Left cardiac atrium (tissue), 4 donors: ENCODE measurements around the gene RASGRP1. TPM values are rescaled to one million over a fixed set of nuclear protein-coding genes. Genes with fewer than 3 reads are reported as not detected.
A peak's percentile ranks its signal among the peaks of the same experiment; 100 is the strongest.

Experiments
- ATAC-seq, 2 donors: fragments of 200-7000 bp; cut with Tn5 transposase; one replicate each; pipeline ENCODE4 v1.9.1; 2020; ENCODE audit warnings: mild to moderate bottlenecking in 2 of 2, moderate library complexity in 2 of 2
- DNase-seq: peaks from one replicate; pipeline ENCODE4 v3.0.0-alpha.2; 2020
- intact Hi-C, 2 donors: fragments of 100-400 bp; cut with DNase I; formaldehyde crosslinking; loops; one replicate each; pipeline versions ENCODE4 v1.14.1 to v1.15.1; 2022 to 2023
- total RNA-seq, 2 donors: library from RNA; stranded (reverse); fragmentation: NEBNext Ultra II Directional; extraction: Animal tissue kit (Norgen Biotek cat#: 25700); gene quantifications; one replicate each; pipeline ENCODE4 v1.2.1, GENCODE V29; 2021
- donor health status: DM: no; HTN: yes; CAD: no.
- donor health status: DM: no; HTN: yes; CAD: no; lungs with severe emphysema.
- donor health status: DM: yes; HTN: yes; CAD: no.
- donor health status: Dilated cardiomyopathy.

Gene RASGRP1
- total RNA-seq, 2 donors from 2014 or later: 1.0 to 1.6 TPM

DNA sequence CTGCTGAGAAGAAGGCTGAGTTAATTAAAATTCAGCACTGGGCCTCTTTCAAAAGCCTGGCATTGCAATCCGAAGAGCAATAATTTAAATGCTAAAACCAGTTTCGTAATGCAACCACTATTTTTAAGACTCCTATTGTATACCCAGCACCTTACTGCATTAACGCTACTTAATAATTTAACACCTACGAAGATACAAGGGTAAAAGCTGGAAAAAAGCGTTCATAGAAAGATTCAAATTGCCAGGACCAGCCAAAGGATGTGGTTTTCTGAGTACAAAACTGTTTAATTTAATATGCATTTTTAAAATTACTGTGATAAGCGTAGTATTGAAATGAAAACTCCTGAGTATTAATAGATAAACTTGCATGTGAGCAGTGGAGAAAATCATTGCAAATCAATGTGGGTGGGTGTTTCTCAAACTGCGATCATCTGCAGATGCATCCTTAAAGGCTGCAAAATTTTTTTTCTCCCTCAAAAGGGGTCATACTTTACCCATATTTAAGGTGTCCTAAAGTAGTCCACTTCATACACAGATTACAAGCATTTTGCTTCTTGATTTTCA, 12.9 kb upstream of the RASGRP1 start:
- no peak for ATAC-seq
- no peak for DNase-seq
- intact Hi-C loops: no loop called here

- intact Hi-C loops: no loop called here
- ATAC-seq (peak in 1 of 2 donors; percentile 44), DNase-seq (no peak)
Observed at GRCh38 chr15:38576837-38577236, 12.2 kb upstream of the RASGRP1 start.

GRCh38 chr15:38576261-38576660, 11.6 kb upstream of the RASGRP1 start:
- intact Hi-C loops: no loop called here
- no peak for ATAC-seq
- no peak for DNase-seq

- ATAC-seq (no peak), DNase-seq (no peak)
- intact Hi-C loops: loop anchor here (2.0 to 10.0 kb wide), 3 partner anchors 60 to 90 kb away; no protein-coding TSS in a partner anchor
Observed at GRCh38 chr15:38565287-38565670, 665 bp upstream of the RASGRP1 start.

GRCh38 chr15:38563723-38564519, 693 bp downstream of the RASGRP1 start:
- DNase-seq: peak; percentile 73
- intact Hi-C loops: loop anchor here (2.0 to 10.0 kb wide), 4 partner anchors 61 to 113 kb away; no protein-coding TSS in a partner anchor
- peak; percentile 92 to 93 for ATAC-seq

GRCh38 chr15:38562278-38562677, 2.3 kb downstream of the RASGRP1 start:
- no peak for DNase-seq
- intact Hi-C loops: loop anchor here (5.0 to 10.0 kb wide), 3 partner anchors 63 to 115 kb away; no protein-coding TSS in a partner anchor
- no peak for ATAC-seq

- intact Hi-C loops: loop anchor here (5.0 to 10.0 kb wide), 3 partner anchors 64 to 117 kb away; no protein-coding TSS in a partner anchor
- DNase-seq: no peak
- no peak for ATAC-seq
Observed at GRCh38 chr15:38560456-38560926, 4.1 kb downstream of the RASGRP1 start.

- DNase-seq: no peak
- intact Hi-C loops: loop anchor here (5.0 to 10.0 kb wide), 3 partner anchors 65 to 118 kb away; no protein-coding TSS in a partner anchor
- no peak for ATAC-seq
Observed at GRCh38 chr15:38559636-38560307, 4.8 kb downstream of the RASGRP1 start.

GRCh38 chr15:38559131-38559530, 5.5 kb downstream of the RASGRP1 start:
- intact Hi-C loops: no loop called here
- DNase-seq (no peak), ATAC-seq (no peak)

DNA sequence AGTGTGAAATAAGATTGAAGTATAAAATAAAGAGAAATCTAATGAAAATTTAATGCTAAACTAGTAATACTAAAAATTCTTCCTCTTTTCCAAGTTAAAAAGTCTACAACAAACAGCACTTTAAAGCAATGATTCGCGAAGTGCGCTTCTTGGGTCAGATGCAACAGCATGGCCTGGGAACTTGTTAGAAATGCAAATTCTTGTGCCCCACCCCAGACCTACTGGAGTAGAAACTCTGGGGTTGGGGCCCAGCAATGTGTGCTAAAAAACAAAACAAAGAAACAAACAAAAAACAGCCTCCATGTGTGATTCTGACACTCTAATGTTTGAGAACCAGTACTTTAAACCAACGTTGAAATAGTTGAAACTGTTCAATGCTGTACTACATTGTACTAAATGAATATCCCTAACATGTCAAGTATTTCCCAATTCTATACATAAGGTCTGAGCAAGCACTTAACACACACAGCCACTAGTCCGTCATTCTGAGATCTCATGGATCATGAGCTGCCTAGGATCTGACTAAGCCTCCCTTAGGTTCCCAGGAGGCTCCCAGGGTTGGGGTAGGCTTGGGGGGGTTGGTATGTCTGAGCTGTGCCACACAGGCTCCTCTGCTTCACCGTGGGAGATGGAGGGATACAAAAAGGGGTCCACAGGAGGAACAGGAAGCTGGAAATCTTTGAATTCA, 6.1 kb downstream of the RASGRP1 start:
- intact Hi-C loops: no loop called here
- ATAC-seq (no peak), DNase-seq (no peak)

GRCh38 chr15:38557921-38558320, 6.7 kb downstream of the RASGRP1 start:
- intact Hi-C loops: no loop called here
- no peak for DNase-seq
- ATAC-seq: no peak

DNA sequence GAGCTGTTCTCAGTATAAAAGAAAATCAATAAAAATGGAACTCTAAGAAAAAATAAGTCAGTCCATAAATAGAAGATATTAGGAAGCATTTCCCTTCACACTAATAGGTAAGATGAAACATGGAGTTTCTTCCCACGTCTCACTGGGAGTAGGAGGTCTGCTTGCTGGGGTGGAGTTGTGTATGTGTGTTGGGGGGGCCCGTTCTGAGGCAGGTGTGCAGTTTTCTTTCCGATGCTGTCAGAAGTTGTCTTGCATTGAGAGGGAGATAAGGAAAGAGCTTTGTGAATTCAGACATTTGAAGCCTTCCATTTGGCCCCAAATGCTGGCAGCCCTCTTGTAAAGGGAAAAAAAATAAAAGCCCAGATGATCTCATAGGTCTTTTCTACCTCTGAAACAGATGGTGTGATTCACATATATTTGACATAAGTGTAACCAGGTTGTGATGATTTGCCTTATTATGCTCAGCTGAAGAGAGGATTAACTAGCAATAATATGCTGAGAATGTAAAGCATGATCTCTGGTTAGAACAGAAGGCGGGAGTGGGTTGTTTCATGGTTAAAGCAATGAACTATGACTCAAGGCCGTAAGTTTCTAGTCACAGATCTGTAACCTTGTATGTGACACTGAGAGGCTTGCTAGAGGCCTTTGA, 8.8 kb downstream of the RASGRP1 start:
- intact Hi-C loops: no loop called here
- no peak for ATAC-seq

GRCh38 chr15:38554354-38554753, 10.3 kb downstream of the RASGRP1 start:
- DNase-seq (no peak), ATAC-seq (peak; percentile 27 to 86)
- intact Hi-C loops: no loop called here

More for the DNA sequence above, 8.8 kb downstream of the RASGRP1 start:
- no peak for DNase-seq

DNA sequence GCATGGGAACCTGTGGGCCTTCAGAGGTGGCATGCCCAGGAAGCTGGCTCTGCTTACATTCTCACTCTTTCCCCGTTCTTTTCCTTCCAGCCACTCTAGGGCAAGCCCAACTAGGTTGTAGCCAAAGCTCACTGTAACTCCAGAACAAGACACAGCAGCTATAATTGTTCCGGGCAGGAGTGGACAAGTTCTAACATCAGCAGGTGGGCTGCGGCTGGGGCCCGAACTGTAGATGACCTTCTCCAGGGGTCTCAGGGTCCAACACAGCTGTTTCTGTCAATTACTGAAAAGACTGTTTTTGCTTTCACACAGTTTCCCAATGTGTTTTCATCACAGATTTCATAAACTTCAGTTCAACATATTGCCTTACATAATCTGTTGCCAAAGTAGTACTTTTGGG, 11.5 kb downstream of the RASGRP1 start:
- ATAC-seq (no peak), DNase-seq (no peak)
- intact Hi-C loops: no loop called here

GRCh38 chr15:38551720-38552648, 12.6 kb downstream of the RASGRP1 start:
- intact Hi-C loops: no loop called here
- ATAC-seq: no peak
- no peak for DNase-seq

- DNase-seq (no peak), ATAC-seq (no peak)
- intact Hi-C loops: no loop called here
Observed at GRCh38 chr15:38549222-38549621, 15.4 kb downstream of the RASGRP1 start.

DNA sequence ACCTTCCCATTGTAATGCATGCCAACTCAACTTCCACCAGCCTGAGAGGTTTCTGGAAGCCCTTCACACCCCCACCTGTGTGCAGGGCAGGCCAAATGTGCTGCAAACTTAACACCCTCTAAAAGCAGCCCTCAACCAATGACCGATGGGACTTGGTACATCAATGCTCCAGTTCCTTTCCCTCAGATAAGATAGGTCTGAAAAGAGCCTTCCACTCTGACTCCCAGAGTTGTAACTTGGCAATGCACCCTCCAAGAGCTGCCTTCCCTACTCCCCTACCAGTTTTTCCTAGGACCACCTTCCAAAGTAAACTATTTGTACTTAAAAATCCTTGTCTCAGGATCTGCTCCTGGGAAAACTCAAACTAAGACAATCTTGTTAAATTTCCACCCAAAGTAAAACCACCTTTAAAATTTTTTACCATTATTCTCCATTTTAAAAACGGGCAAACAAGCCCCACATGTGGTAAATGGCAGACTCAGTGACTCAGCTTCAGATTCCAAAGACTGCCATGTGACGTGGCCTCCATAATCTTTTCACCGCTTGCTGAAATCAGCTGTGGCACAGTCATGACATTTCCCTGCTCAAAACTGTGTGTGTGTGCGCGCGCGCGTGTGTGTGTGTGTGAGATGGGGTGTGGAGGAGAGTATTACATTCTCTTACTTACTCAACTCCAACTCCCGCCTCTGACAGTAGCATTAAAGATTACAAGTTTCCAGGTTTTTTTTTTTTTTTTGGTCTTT, 17.2 kb downstream of the RASGRP1 start:
- ATAC-seq (no peak), DNase-seq (no peak)
- intact Hi-C loops: no loop called here
